Frontal cortex (tissue), 4 donors: ENCODE results near the gene SNX18. TPM values are rescaled to one million over a fixed set of nuclear protein-coding genes. Genes with fewer than 3 reads are reported as not detected.
A peak's percentile ranks its signal among the peaks of the same experiment; 100 is the strongest.
"Not testable (repeated sequence)": the region's sequence is repeated elsewhere in the genome, so short reads cannot be mapped to it uniquely, and the experiment has no call there.

Source experiments
- DNase-seq, 2 donors: peaks; one replicate each; pipeline ENCODE4 v3.0.0; 2012; ENCODE audit warnings: low spot score in 2 of 2
- FAIRE-seq: peaks from 2 replicates; lab custom pipeline; 2012; peaks lifted over from hg19 to GRCh38; lab: Jason Lieb, UNC
- total RNA-seq: library from RNA; depleted of rRNA; stranded (reverse); fragments of >200 nt; gene quantifications from one replicate; pipeline ENCODE4 v1.2.3, GENCODE V29; 2014
- donor health status: control.
- donor health status: control.
- donor health status: control.

SNX18 gene
- 24.9 TPM for total RNA-seq

- DNase-seq = peak; percentile 91 to 95
- FAIRE-seq = no peak
These were observed at the start of gene SNX18 for GRCh38 chr5:54517512-54518145. Gene SNX18, plus strand, starts transcription at chr5:54517759. Its CDS starts 194 bp downstream, at chr5:54517953.

- no peak for FAIRE-seq
- DNase-seq = no peak
These were observed 47.9 kb upstream of the SNX18 start for GRCh38 chr5:54469622-54470021.

DNA sequence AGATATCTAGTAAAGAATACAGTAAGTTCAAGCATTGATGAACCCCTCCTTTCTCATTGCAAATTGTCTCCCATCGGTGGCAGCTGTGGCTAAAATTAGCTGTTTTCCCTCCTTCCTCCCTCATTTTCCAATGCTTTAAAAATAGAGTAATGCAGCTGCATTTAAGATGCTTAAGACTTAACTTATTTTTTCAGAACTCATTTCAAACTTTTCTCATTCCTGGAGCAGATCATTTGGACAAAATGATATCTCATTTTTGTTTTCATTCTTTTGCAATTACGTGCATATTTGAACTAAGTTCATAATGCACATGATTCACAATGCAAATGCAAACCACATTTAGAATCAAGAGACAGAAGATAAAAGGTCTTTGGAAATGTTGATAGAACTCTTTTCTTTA, 47.4 kb upstream of the SNX18 start:
- no peak for DNase-seq
- FAIRE-seq = no peak

DNA sequence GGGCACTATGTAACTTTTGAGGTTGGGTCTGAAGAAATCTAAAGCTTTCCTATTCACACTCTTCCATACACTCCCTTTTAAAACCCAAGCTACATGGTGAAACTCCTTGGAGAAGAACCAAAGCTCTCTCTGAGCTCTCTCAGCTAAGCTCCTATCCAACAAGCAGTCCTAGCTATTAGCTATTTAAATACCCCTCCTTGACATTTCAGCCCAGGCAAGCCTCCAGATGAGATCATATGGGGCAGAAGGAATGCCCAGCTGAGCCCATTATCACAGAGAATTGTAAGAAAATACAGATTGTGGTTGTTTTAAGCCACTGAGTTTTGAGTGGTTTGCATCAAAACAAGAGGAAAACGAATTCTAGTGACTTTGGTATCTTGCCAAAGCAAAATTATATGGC, 46.9 kb upstream of the SNX18 start:
- FAIRE-seq = no peak
- DNase-seq = no peak

DNA sequence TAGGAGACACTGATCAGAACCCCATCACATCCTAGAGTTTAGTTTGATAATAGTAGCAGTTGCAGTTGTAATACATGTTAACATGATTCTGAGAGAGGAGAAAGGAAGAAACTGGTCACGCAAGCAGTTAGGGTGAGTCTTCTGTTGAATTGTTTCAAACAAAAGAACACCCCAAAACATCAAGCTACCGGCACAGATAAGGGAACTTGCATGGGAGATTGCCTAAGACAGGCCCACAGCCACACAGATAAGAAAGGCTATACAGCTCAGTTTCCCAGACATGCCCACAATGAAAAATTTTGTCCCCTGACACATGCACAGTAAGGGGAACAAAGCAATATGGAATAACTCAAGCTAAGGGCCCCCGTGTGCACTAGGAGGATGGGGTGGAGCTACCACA, 46.2 kb upstream of the SNX18 start:
- FAIRE-seq = no peak

DNA sequence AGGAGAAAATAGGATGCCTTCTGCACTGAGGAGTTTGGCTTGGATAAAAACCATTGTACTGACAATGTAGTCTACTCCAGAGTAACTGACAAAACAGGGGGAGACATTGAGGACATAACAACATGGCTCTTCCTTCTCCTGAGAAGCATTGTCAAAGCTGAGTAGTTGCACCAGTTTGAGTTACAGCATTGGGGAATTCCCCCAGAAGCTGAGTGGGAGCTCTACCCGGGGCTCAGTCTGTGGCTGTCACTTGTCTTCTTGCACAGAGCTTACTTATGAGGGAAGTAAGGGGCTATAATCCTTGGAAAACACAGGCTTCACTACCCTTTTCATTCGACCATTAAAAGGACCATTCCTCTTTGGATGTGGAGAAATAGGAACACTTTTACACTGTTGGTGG, 40.9 kb upstream of the SNX18 start:
- DNase-seq = no peak
- no peak for FAIRE-seq

More for the DNA sequence above, 46.2 kb upstream of the SNX18 start:
- no peak for DNase-seq

GRCh38 chr5:54477941-54478478, 39.5 kb upstream of the SNX18 start:
- no peak for DNase-seq
- no peak for FAIRE-seq

GRCh38 chr5:54480296-54480695, 37.3 kb upstream of the SNX18 start:
- DNase-seq = no peak
- FAIRE-seq = no peak

DNA sequence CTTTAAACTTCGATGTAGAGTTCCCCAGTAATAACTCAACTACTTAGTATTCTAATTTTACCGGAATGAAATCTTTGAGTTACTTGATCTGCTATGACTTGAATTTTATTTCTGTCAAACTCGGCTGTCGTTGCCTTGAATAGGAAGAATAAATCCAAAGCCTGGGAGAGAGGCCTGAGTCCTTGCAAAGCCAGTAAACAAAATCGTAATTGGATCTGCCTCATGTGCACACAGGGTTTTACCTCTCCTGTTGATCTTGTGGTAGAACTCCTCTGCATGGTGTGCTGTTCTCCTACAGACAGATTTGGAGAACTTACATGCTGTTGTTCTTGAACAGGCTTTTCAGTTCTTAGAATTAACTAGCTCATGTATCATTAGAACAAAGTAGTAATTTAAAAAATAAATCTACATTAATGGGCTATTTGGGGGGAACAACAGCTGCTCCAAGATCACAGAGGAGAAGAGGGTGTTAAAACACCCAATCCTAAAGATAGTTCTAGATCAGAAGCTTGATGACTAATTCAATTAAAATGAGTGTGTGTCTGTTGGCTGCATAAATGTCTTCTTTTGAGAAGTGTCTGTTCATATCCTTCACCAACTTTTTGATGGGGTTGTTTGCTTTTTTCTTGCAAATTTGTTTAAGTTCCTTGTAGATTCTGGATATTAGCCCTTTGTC, 33.2 kb upstream of the SNX18 start:
- DNase-seq = no peak
- FAIRE-seq = no peak

DNA sequence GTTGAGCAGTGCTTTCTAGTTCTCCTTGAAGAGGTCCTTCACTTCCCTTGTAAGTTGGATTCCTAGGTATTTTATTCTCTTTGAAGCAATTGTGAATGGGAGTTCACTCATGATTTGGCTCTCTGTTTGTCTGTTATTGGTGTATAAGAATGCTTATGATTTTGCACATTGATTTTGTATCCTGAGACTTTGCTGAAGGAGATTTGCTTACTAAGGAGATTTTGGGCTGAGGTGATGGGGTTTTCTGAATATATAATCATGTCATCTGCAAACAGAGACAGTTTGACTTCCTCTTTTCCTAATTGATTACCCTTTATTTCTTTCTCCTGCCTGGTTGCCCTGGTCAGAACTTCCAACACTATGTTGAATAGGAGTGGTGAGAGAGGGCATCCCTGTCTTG, 31.9 kb upstream of the SNX18 start:
- not testable (repeated sequence) for DNase-seq, FAIRE-seq

DNA sequence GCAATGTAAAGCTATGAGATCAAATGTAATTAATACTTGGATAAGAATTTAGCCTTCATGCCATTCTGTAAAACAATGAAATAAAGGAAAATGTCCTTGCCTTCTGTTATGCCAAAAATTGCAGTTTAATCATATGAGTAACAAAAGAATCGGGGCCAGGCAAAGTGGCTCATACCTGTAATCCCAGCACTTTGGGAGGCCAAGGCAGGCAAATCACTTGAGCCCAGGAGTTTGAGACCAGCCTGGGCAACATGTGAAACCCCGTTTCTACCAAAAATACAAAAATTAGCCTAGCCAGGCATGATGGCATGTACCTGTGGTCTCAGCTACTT, 27.9 kb upstream of the SNX18 start:
- not testable (repeated sequence) for FAIRE-seq, DNase-seq

DNA sequence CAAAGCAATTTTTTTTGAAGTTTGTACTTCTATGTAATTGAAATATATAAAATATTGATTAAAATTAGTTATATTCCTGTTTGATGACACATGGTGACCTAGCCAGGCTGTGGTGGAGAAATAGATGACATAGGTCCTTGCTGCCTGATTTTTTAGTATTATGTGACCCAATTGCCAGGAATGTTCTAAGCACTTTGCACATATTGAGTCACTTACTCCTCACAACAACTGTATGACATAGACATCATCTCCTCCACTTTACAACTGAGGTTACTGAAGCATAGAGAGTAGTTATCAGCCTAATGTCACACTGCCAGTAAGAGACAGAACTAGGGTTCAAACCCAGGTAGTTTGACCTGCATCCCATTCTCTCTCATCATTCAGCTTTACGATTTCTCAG, 26.2 kb upstream of the SNX18 start:
- DNase-seq = no peak
- no peak for FAIRE-seq

GRCh38 chr5:54492178-54492577, 25.4 kb upstream of the SNX18 start:
- FAIRE-seq (no peak), DNase-seq (no peak)

DNA sequence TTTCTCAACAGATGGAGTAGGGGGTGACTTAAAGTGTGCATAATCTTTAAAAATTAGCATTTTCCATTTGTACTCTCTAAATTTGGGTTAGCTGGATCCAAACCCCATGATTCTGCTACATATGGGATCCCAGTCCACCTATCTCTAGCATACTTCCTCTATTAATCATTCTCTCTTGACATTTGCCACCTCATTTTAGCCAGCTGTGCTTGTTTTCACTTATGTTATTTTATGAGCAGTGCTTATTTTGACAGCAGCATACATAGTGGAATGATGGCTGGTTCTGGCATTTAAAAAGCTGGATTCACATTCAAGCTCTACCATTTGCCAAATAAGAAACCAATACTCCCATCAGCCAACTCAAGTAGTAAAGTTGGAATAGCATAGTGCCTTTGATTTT, 22.5 kb upstream of the SNX18 start:
- DNase-seq (no peak), FAIRE-seq (no peak)

DNA sequence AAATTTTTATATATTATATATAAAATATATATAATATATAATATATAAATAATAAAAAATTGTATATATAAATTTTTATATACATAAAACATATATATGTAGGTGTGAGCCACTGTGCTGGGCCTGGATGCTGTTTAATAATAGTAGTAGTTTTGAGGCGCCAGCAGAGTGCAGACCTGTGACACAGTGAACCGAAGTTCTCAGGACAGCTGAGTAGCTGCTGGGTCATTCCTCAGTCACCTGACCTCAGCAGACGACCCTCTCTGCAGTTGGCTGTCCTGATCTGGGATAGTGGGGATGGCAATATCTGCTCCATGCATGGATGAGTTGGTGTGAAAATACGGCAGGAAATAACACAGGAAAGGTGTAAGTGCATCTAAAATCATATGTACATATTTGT, 3.3 kb upstream of the SNX18 start:
- FAIRE-seq (no peak), DNase-seq (no peak)

- no peak for DNase-seq
These were observed 2.6 kb upstream of the SNX18 start for GRCh38 chr5:54514841-54515432.

DNA sequence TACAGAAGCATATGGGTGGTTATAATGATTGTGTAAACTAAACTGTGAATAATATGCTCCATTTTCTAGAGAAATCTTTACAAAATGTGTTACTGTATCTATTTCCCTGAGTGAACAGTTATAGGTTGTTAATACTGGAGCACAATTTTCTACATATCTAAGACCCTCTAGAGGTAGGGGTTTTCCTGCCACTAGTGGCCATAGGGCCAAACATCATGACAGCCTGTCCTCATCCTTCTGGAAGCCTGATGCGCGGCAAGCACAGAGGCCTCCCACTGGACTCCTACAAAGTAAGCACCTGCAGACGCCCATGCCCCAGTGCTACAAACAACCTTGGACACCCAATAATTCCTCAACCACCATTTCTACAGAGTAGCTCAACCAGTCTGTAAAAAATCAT, 1.9 kb upstream of the SNX18 start:
- FAIRE-seq (no peak), DNase-seq (no peak)

More at GRCh38 chr5:54514841-54515432, 2.6 kb upstream of the SNX18 start:
- no peak for FAIRE-seq

GRCh38 chr5:54516051-54516655, 1.4 kb upstream of the SNX18 start:
- FAIRE-seq = no peak
- DNase-seq = no peak

- FAIRE-seq (no peak), DNase-seq (no peak)
These were observed 416 bp upstream of the SNX18 start for GRCh38 chr5:54517174-54517511.

DNA sequence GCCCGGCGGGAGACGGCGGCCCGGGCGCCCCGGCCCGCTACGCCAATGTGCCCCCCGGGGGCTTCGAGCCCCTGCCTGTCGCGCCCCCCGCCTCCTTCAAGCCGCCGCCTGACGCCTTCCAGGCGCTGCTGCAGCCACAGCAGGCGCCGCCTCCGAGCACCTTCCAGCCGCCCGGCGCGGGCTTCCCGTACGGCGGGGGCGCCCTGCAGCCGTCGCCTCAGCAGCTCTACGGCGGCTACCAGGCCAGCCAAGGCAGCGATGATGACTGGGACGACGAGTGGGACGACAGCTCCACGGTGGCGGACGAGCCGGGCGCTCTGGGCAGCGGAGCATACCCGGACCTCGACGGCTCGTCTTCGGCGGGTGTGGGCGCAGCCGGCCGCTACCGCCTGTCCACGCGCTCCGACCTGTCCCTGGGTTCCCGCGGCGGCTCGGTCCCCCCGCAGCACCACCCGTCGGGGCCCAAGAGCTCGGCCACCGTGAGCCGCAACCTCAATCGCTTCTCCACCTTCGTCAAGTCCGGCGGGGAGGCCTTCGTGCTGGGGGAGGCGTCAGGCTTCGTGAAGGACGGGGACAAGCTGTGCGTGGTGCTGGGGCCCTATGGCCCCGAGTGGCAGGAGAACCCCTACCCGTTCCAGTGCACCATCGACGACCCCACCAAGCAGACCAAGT, 723 bp downstream of the SNX18 start:
- FAIRE-seq = no peak
- peak; percentile 61 to 74 for DNase-seq
